Mesenchymal stem cell (in vitro differentiated cells and primary cell): ENCODE measurements around the gene TNFRSF14.

Source experiments
- DNase-seq: peaks from one replicate; pipeline ENCODE4 v3.0.0-alpha.2; 2013
- H2AFZ ChIP-seq: one replicate; pipeline ENCODE4 v1.6.1; 2013; ENCODE audit warnings: low read depth, mild to moderate bottlenecking, control low read depth, inconsistent platforms, low read length, moderate library complexity
- H2AK5ac ChIP-seq: 2 replicates; pipeline ENCODE4 v1.6.1; 2013; ENCODE audit warnings: low read length, moderate library complexity, mild to moderate bottlenecking, inconsistent platforms; ENCODE audit not compliant: severe bottlenecking
- H2BK120ac ChIP-seq: one replicate; pipeline ENCODE4 v1.6.1; 2013; ENCODE audit warnings: low read depth, mild to moderate bottlenecking, inconsistent platforms, low read length, moderate library complexity
- H2BK12ac ChIP-seq, 2 experiments: one replicate each; pipeline ENCODE4 v1.6.1; 2013; ENCODE audit warnings: inconsistent platforms in 2 of 2, low read length in 2 of 2, mild to moderate bottlenecking in 2 of 2, moderate library complexity in 2 of 2, control low read depth in 1 of 2
- H2BK15ac ChIP-seq: one replicate; pipeline ENCODE4 v1.6.1; 2013; ENCODE audit warnings: mild to moderate bottlenecking, low read depth, inconsistent platforms; ENCODE audit not compliant: poor library complexity, severe bottlenecking
- H2BK5ac ChIP-seq: 2 replicates; pipeline ENCODE4 v1.6.1; 2013; ENCODE audit warnings: low read depth, mild to moderate bottlenecking, low read length, control low read depth, inconsistent platforms; ENCODE audit not compliant: poor library complexity, severe bottlenecking
- H3K14ac ChIP-seq, 2 experiments: one replicate each; pipeline ENCODE4 v1.6.1; 2013; ENCODE audit warnings: inconsistent platforms in 2 of 2, low read length in 2 of 2, control low read depth in 1 of 2, mild to moderate bottlenecking in 1 of 2, moderate library complexity in 1 of 2
- H3K18ac ChIP-seq, 2 experiments: one replicate each; pipeline ENCODE4 v1.6.1; 2013; ENCODE audit warnings: inconsistent platforms in 2 of 2, low read length in 2 of 2, control low read depth in 1 of 2, low read depth in 1 of 2, mild to moderate bottlenecking in 1 of 2
- H3K23ac ChIP-seq, 2 experiments: one replicate each; pipeline ENCODE4 v1.6.1; 2013; ENCODE audit warnings: inconsistent platforms in 2 of 2, low read length in 2 of 2, mild to moderate bottlenecking in 2 of 2, moderate library complexity in 2 of 2, control low read depth in 1 of 2
- H3K27ac ChIP-seq: 2 replicates; pipeline ENCODE4 v1.5.1; 2013; ENCODE audit warnings: mild to moderate bottlenecking, moderate library complexity, low read length, control low read depth, inconsistent platforms; ENCODE audit not compliant: poor library complexity, severe bottlenecking
- H3K27me3 ChIP-seq, 2 experiments: 2 replicates each; pipeline versions ENCODE4 v1.6.1 to v1.7.0; 2013; ENCODE audit warnings: low read length in 2 of 2, mild to moderate bottlenecking in 2 of 2, moderate library complexity in 2 of 2, control low read depth in 1 of 2, inconsistent platforms in 1 of 2; ENCODE audit not compliant: control insufficient read depth in 1 of 2, insufficient read depth in 1 of 2
- H3K36me3 ChIP-seq, 2 experiments: 2 replicates each; pipeline versions ENCODE4 v1.6.1 to v1.7.0; 2013; ENCODE audit warnings: low read length in 2 of 2, control low read depth in 1 of 2, inconsistent platforms in 1 of 2, low read depth in 1 of 2, mild to moderate bottlenecking in 1 of 2; ENCODE audit not compliant: insufficient read depth in 2 of 2, control insufficient read depth in 1 of 2
- H3K4ac ChIP-seq, 2 experiments: one replicate each; pipeline ENCODE4 v1.6.1; 2013; ENCODE audit warnings: inconsistent platforms in 2 of 2, low read length in 2 of 2, mild to moderate bottlenecking in 2 of 2, moderate library complexity in 2 of 2, control low read depth in 1 of 2, low read depth in 1 of 2
- H3K4me1 ChIP-seq: 2 replicates; pipeline ENCODE4 v1.6.1; 2013; ENCODE audit warnings: low read depth, low read length, control low read depth; ENCODE audit not compliant: control insufficient read depth, insufficient read depth
- H3K4me2 ChIP-seq: 2 replicates; pipeline ENCODE4 v1.6.1; 2013; ENCODE audit warnings: low read length, mild to moderate bottlenecking, inconsistent platforms; ENCODE audit not compliant: poor library complexity, severe bottlenecking
- H3K4me3 ChIP-seq, 2 experiments: 2 replicates each; pipeline versions ENCODE4 v1.5.1 to v1.7.0; 2013; ENCODE audit warnings: low read length in 2 of 2, mild to moderate bottlenecking in 2 of 2, control low read depth in 1 of 2, low read depth in 1 of 2; ENCODE audit not compliant: insufficient read depth in 1 of 2
- H3K79me1 ChIP-seq: replicated peaks from 2 replicates; pipeline ENCODE4 v1.6.1; 2013; ENCODE audit warnings: mild to moderate bottlenecking, control low read depth, low read length, inconsistent platforms; ENCODE audit not compliant: poor library complexity, severe bottlenecking
- H3K9ac ChIP-seq: 2 replicates; pipeline ENCODE4 v1.7.0; 2013; ENCODE audit warnings: mild to moderate bottlenecking, low read length, moderate library complexity
- H3K9me3 ChIP-seq: 2 replicates; pipeline ENCODE4 v1.7.0; 2013; ENCODE audit warnings: mild to moderate bottlenecking, low read length; ENCODE audit not compliant: control insufficient read depth
- H4K8ac ChIP-seq: one replicate; pipeline ENCODE4 v1.6.1; 2013; ENCODE audit warnings: inconsistent platforms, mild to moderate bottlenecking, low read length, moderate library complexity
- H4K91ac ChIP-seq: one replicate; pipeline ENCODE4 v1.6.1; 2013; ENCODE audit warnings: mild to moderate bottlenecking, low read length, inconsistent platforms
- WGBS: methylation state at CpG from one replicate; pipeline ENCODE4 v1.1.7; 2013; ENCODE audit warnings: mixed read lengths; 5-methylcytosine and 5-hydroxymethylcytosine counted together

TNFRSF14 gene

DNA sequence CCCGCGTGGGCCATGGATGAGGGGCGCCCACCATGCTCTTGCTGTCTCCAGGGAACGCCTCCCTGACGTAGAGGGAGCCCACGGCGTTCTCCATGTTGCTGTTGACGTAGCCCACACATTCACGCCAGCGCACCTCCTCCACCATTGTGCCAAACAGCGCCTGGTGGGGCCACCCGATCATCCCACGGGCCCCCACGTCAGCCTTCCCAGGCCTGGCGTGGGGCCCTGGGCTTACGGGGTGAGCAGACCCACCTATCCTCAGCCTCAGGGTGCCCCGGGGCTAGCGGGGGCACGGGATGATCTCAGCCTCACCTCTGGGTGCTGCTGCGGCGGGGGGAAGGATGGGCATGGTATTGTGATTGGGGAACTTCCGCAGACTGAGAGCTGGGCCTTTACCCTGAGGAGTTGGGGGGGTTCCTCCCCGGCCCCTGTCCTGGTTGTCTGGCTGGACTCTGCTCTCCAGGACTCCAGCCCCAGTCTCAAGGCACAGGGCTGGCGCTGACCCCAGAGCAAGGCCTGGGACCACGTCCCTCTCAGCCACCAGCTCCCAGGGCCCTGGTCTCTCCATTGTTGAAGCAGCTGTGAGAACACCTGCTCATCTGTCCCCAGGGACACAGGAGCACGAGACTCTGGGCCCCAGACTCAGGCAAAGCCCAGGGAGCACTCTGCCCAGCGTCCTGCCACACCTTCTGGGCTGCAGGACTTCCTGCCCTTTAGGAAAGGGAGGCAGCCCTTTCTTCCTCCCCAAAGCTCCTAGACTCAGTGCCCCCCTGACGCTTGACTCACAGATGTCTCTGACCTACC lies 40.6 kb downstream of the TNFRSF14 start:
- H2AK5ac ChIP-seq: no peak overlapping the region

GRCh38 chr1:2597441-2598328 lies 41.5 kb downstream of the TNFRSF14 start:
- Histone ChIP-seq H2BK15ac (no peak overlapping the region), H3K4me1 (peaks cover 3% of the 10 kb centered on the region), H3K79me1 (no peaks in the 10 kb centered on the region), H2BK120ac (no peak overlapping the region), H3K36me3 (no peaks in the 10 kb centered on the region), H3K14ac (no peak overlapping the region), H3K23ac (no peak overlapping the region), H2BK12ac (no peak overlapping the region), H3K18ac (no peak overlapping the region), H2AFZ (no peak overlapping the region), H3K4me2 (no peak overlapping the region), H2AK5ac (no peak overlapping the region), H3K9ac (no peak overlapping the region), H4K8ac (no peak overlapping the region), H4K91ac (no peak overlapping the region), H3K4me3 (no peak overlapping the region), H3K27ac (no peak overlapping the region), H3K27me3 (peaks cover 14 to 42% of the 10 kb centered on the region in 2 experiments), H3K4ac (no peak overlapping the region), H3K9me3 (peaks cover 3% of the 10 kb centered on the region), H2BK5ac (no peak overlapping the region)
- no peak for DNase-seq
- WGBS: 85% methylated on average over 34 of the region's 34 CpGs

More for the DNA sequence above, 40.6 kb downstream of the TNFRSF14 start:
- H2BK12ac ChIP-seq: no peak overlapping the region
- no peak overlapping the region for H2BK15ac ChIP-seq
- no peak overlapping the region for H3K27ac ChIP-seq
- H3K14ac ChIP-seq: no peak overlapping the region
- 85% methylated on average over 28 of the region's 28 CpGs for WGBS
- no peak overlapping the region for H2BK120ac ChIP-seq
- no peaks in the 10 kb centered on the region for H3K79me1 ChIP-seq
- H3K9me3 ChIP-seq: peaks cover 3% of the 10 kb centered on the region
- H2AFZ ChIP-seq: no peak overlapping the region
- H4K8ac ChIP-seq: no peak overlapping the region
- no peak overlapping the region for H2BK5ac ChIP-seq
- H3K18ac ChIP-seq: no peak overlapping the region
- DNase-seq: no peak
- H3K36me3 ChIP-seq: no peaks in the 10 kb centered on the region
- no peak overlapping the region for H3K4me3 ChIP-seq
- H3K4me2 ChIP-seq: no peak overlapping the region
- H3K9ac ChIP-seq: no peak overlapping the region
- no peak overlapping the region for H4K91ac ChIP-seq
- peaks cover 5 to 32% of the 10 kb centered on the region in 2 experiments for H3K27me3 ChIP-seq
- H3K4me1 ChIP-seq: peaks cover 3% of the 10 kb centered on the region
- no peak overlapping the region for H3K23ac ChIP-seq
- no peak overlapping the region for H3K4ac ChIP-seq

- Histone ChIP-seq H2BK12ac (no peak overlapping the region), H3K4me2 (no peak overlapping the region), H2BK120ac (no peak overlapping the region), H3K18ac (no peak overlapping the region), H3K36me3 (no peaks in the 10 kb centered on the region), H3K27ac (no peak overlapping the region), H3K9me3 (peaks cover 3% of the 10 kb centered on the region), H4K91ac (no peak overlapping the region), H3K23ac (no peak overlapping the region), H2BK15ac (no peak overlapping the region), H3K14ac (no peak overlapping the region), H2BK5ac (no peak overlapping the region), H3K4me1 (peaks cover 3% of the 10 kb centered on the region), H3K27me3 (peaks cover 17 to 42% of the 10 kb centered on the region in 2 experiments), H3K4me3 (no peak overlapping the region), H3K79me1 (no peaks in the 10 kb centered on the region), H3K4ac (no peak overlapping the region), H2AFZ (no peak overlapping the region), H4K8ac (no peak overlapping the region), H2AK5ac (no peak overlapping the region), H3K9ac (no peak overlapping the region)
- WGBS: 56% methylated on average over 2 of the region's 3 CpGs
- DNase-seq: no peak
Observed at GRCh38 chr1:2598329-2598931, 42.3 kb downstream of the TNFRSF14 start.
